HEK293 (cell line): ENCODE results near the gene LRRTM4.

Source experiments
- CTCF ChIA-PET: fragments of 350-600 bp; formaldehyde crosslinking; extraction: SDS; loops from one replicate; lab custom pipeline; 2021; ENCODE audit warnings: antibody characterized with exemption; lab: Yijun Ruan, JAX
- POLR2A ChIA-PET: fragments of 300-600 bp; formaldehyde crosslinking; extraction: SDS; loops from one replicate; lab custom pipeline; 2020; ENCODE audit warnings: antibody characterized with exemption, inconsistent platforms; lab: Yijun Ruan, JAX
- H3K27ac ChIP-seq: fragments of 200-500 bp; sonication (Bioruptor generic); 2 replicates; pipeline ENCODE4 v1.5.1; 2014; ENCODE audit warnings: low read depth, low read length, control low read depth, inconsistent platforms; ENCODE audit errors: extremely low read depth
- H3K36me3 ChIP-seq, 2 experiments: fragments of 200-500 bp in 1 of 2; sonication (Bioruptor generic) in 1 of 2; 1 replicate in 1 of 2; 2 replicates in 1 of 2; pipeline ENCODE4 v1.5.1; 2014 to 2017; ENCODE audit warnings: inconsistent platforms in 2 of 2, low read length in 2 of 2; ENCODE audit not compliant: control insufficient read depth in 2 of 2, insufficient read depth in 1 of 2
- H3K4me1 ChIP-seq: fragments of 200-500 bp; sonication (Bioruptor generic); 2 replicates; pipeline ENCODE4 v1.5.1; 2014; ENCODE audit warnings: mild to moderate bottlenecking, low read length, inconsistent platforms; ENCODE audit not compliant: control insufficient read depth, insufficient read depth
- H3K4me3 ChIP-seq: 2 replicates; pipeline ENCODE4 v1.5.1; 2011; ENCODE audit warnings: low read depth, mild to moderate bottlenecking, control low read depth, low read length, moderate library complexity
- H3K9me3 ChIP-seq: fragments of 200-500 bp; sonication (Bioruptor generic); 2 replicates; pipeline ENCODE4 v1.5.1; 2014; ENCODE audit warnings: low read depth, low read length, inconsistent platforms; ENCODE audit not compliant: control insufficient read depth, insufficient read depth
- BCL11B ChIP-seq: fragments of 450-650 bp; formaldehyde crosslinking; IDR thresholded peaks from 2 replicates; pipeline ENCODE4 v1.5.1; 2016; ENCODE audit warnings: low read depth, missing biosample characterization, missing genetic modification characterization
- KLF7 ChIP-seq: fragments of 450-650 bp; formaldehyde crosslinking; IDR thresholded peaks from 2 replicates; pipeline ENCODE4 v1.5.1; 2016; ENCODE audit warnings: missing biosample characterization, missing genetic modification characterization, borderline replicate concordance
- MZF1 ChIP-seq: fragments of 450-650 bp; formaldehyde crosslinking; IDR thresholded peaks from 2 replicates; pipeline ENCODE4 v1.5.1; 2017; ENCODE audit warnings: missing biosample characterization, missing genetic modification characterization, borderline replicate concordance
- SETDB1 ChIP-seq: IDR thresholded peaks from one replicate; pipeline ENCODE4 v1.6.1; 2017; ENCODE audit warnings: mild to moderate bottlenecking, low read length, moderate library complexity, mixed read lengths; ENCODE audit not compliant: insufficient read length
- SP7 ChIP-seq: fragments of 450-650 bp; formaldehyde crosslinking; IDR thresholded peaks from 2 replicates; pipeline ENCODE4 v1.5.1; 2016; ENCODE audit warnings: missing biosample characterization, missing genetic modification characterization
- TCF7L2 ChIP-seq: IDR thresholded peaks from 2 replicates; pipeline ENCODE4 v1.6.1; 2011; ENCODE audit warnings: low read depth, mild to moderate bottlenecking, inconsistent platforms, low read length, moderate library complexity, borderline replicate concordance
- ZBTB11 ChIP-seq: fragments of 450-650 bp; formaldehyde crosslinking; conservative IDR thresholded peaks from 2 replicates; pipeline ENCODE4 v1.5.1; 2016; ENCODE audit warnings: low read depth, missing biosample characterization, missing genetic modification characterization
- ZBTB20 ChIP-seq: fragments of 450-650 bp; formaldehyde crosslinking; IDR thresholded peaks from 2 replicates; pipeline ENCODE4 v1.5.1; 2016; ENCODE audit warnings: missing biosample characterization, missing genetic modification characterization
- ZFP69B ChIP-seq: fragments of 450-650 bp; formaldehyde crosslinking; IDR thresholded peaks from 2 replicates; pipeline ENCODE4 v1.5.1; 2016; ENCODE audit warnings: missing biosample characterization, missing genetic modification characterization
- ZNF132 ChIP-seq: fragments of 450-650 bp; formaldehyde crosslinking; IDR thresholded peaks from 2 replicates; pipeline ENCODE4 v1.5.1; 2017; ENCODE audit warnings: missing biosample characterization, missing genetic modification characterization, borderline replicate concordance
- ZNF138 ChIP-seq: fragments of 450-650 bp; formaldehyde crosslinking; IDR thresholded peaks from 2 replicates; pipeline ENCODE4 v1.5.1; 2016; ENCODE audit warnings: missing biosample characterization, missing genetic modification characterization, borderline replicate concordance
- ZNF2 ChIP-seq: fragments of 450-650 bp; formaldehyde crosslinking; IDR thresholded peaks from 2 replicates; pipeline ENCODE4 v1.5.1; 2016; ENCODE audit warnings: missing biosample characterization, missing genetic modification characterization
- ZNF266 ChIP-seq: fragments of 450-650 bp; formaldehyde crosslinking; IDR thresholded peaks from 2 replicates; pipeline ENCODE4 v1.5.1; 2016; ENCODE audit warnings: missing biosample characterization, missing genetic modification characterization, low read depth
- ZNF292 ChIP-seq: fragments of 450-650 bp; formaldehyde crosslinking; IDR thresholded peaks from 2 replicates; pipeline ENCODE4 v1.5.1; 2016; ENCODE audit warnings: low read depth, missing biosample characterization, missing genetic modification characterization, borderline replicate concordance
- ZNF302 ChIP-seq: fragments of 450-650 bp; formaldehyde crosslinking; IDR thresholded peaks from 2 replicates; pipeline ENCODE4 v1.5.1; 2016; ENCODE audit warnings: missing biosample characterization, missing genetic modification characterization, low read depth
- ZNF335 ChIP-seq: fragments of 450-650 bp; formaldehyde crosslinking; conservative IDR thresholded peaks from 2 replicates; pipeline ENCODE4 v1.5.1; 2016; ENCODE audit warnings: missing biosample characterization, missing genetic modification characterization
- ZNF514 ChIP-seq: fragments of 450-650 bp; formaldehyde crosslinking; IDR thresholded peaks from 2 replicates; pipeline ENCODE4 v1.5.1; 2016; ENCODE audit warnings: missing biosample characterization, missing genetic modification characterization
- ZNF521 ChIP-seq: fragments of 450-650 bp; formaldehyde crosslinking; IDR thresholded peaks from 2 replicates; pipeline ENCODE4 v1.5.1; 2017; ENCODE audit warnings: missing biosample characterization, mild to moderate bottlenecking, missing genetic modification characterization
- ZNF626 ChIP-seq: fragments of 450-650 bp; sonication (Bioruptor Pico); formaldehyde crosslinking; IDR thresholded peaks from 2 replicates; pipeline ENCODE4 v1.5.1; 2018; ENCODE audit warnings: missing biosample characterization, missing genetic modification characterization, inconsistent platforms
- ZNF654 ChIP-seq: fragments of 450-650 bp; formaldehyde crosslinking; IDR thresholded peaks from 2 replicates; pipeline ENCODE4 v1.5.1; 2016; ENCODE audit warnings: low read depth, missing biosample characterization, missing genetic modification characterization
- ZNF670 ChIP-seq: fragments of 450-650 bp; formaldehyde crosslinking; IDR thresholded peaks from 2 replicates; pipeline ENCODE4 v1.5.1; 2016; ENCODE audit warnings: missing biosample characterization, missing genetic modification characterization, low read depth
- ZNF677 ChIP-seq: fragments of 450-650 bp; IDR thresholded peaks from 2 replicates; pipeline ENCODE4 v1.5.0; 2018; ENCODE audit warnings: missing biosample characterization, mild to moderate bottlenecking, missing genetic modification characterization, moderate library complexity
- ZNF76 ChIP-seq: fragments of 450-650 bp; formaldehyde crosslinking; IDR thresholded peaks from 2 replicates; pipeline ENCODE4; 2016; ENCODE audit warnings: low read depth, missing biosample characterization, missing genetic modification characterization, borderline replicate concordance
- TF ChIP-seq, protein P1 (sequence below): fragments of 450-650 bp; formaldehyde crosslinking; IDR thresholded peaks from 2 replicates; pipeline ENCODE4 v1.5.1; 2016; ENCODE audit warnings: missing biosample characterization, missing genetic modification characterization
- TF ChIP-seq, protein P2 (sequence below): fragments of 450-650 bp; formaldehyde crosslinking; IDR thresholded peaks from 2 replicates; pipeline ENCODE4; 2016; ENCODE audit warnings: missing biosample characterization, missing genetic modification characterization
- TF ChIP-seq, protein P3 (sequence below): fragments of 450-650 bp; IDR thresholded peaks from 2 replicates; pipeline ENCODE4 v1.5.1; 2018; ENCODE audit warnings: missing biosample characterization, mild to moderate bottlenecking, missing genetic modification characterization

LRRTM4 gene

DNA sequence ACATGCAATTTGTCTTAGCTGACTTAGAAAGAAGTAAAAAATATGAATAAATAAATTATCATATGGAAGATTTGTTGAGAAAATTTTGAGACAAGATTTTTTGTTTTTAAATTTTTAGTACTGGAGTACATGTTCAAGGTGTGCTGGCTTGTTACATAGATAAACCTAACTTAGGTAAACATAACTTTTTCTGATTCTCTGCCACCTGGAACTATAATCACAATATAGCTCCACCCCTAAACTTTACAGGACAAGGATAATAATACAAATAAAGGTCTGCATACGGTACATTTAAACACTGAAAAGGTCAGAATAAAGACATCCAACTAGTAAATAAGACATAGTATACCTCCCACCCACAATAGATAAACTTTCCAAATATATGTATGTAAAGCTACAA, 330.5 kb downstream of the LRRTM4 start:
- H3K4me3 ChIP-seq, result no peak overlapping the region
- POLR2A ChIA-PET, result no interaction called here
- H3K36me3 ChIP-seq, result no peaks in the 10 kb centered on the region
- no peaks in the 10 kb centered on the region for H3K4me1 ChIP-seq
- TF ChIP-seq ZNF514 (tag by site-specific recombination), result no peak
- no peak for TF ChIP-seq KLF7 (tag by site-specific recombination)
- TF ChIP-seq, all 188 proteins: peak for 0
- Histone ChIP-seq H3K9me3 (no peaks in the 10 kb centered on the region), H3K27ac (no peak overlapping the region)
- CTCF ChIA-PET, result no interaction called here

- ChIA-PET CTCF (no interaction called here), POLR2A (no interaction called here)
- Histone ChIP-seq H3K4me1 (no peaks in the 10 kb centered on the region), H3K4me3 (no peak overlapping the region), H3K36me3 (no peaks in the 10 kb centered on the region), H3K9me3 (no peaks in the 10 kb centered on the region), H3K27ac (no peak overlapping the region)
- no peak for TF ChIP-seq TCF7L2
- no peak for TF ChIP-seq ZNF670 (tag by site-specific recombination)
- no peak for TF ChIP-seq ZNF266 (tag by site-specific recombination)
- no peak for TF ChIP-seq BCL11B (tag by site-specific recombination)
- TF ChIP-seq ZNF626 (tag by site-specific recombination), result no peak
- TF ChIP-seq ZNF677, result no peak
- no peak for TF ChIP-seq ZNF654
- no peak for TF ChIP-seq ZNF76 (tag by site-specific recombination)
- no peak for TF ChIP-seq ZNF292 (tag by site-specific recombination)
- TF ChIP-seq, protein P1, sequence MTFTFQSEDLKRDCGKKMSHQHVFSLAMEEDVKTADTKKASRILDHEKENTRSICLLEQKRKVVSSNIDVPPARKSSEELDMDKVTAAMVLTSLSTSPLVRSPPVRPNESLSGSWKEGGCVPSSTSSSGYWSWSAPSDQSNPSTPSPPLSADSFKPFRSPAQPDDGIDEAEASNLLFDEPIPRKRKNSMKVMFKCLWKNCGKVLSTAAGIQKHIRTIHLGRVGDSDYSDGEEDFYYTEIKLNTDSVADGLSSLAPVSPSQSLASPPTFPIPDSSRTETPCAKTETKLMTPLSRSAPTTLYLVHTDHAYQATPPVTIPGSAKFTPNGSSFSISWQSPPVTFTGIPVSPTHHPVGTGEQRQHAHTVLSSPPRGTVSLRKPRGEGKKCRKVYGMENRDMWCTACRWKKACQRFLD, result no peak
- no peak for TF ChIP-seq ZNF302 (tag by site-specific recombination)
- TF ChIP-seq ZNF521 (tag by site-specific recombination), result no peak
- no peak for TF ChIP-seq SETDB1
Observed at GRCh38 chr2:77190721-77191346, 331.3 kb downstream of the LRRTM4 start.

GRCh38 chr2:77185052-77185451, 337.1 kb downstream of the LRRTM4 start:
- Histone ChIP-seq H3K9me3 (no peaks in the 10 kb centered on the region), H3K36me3 (no peaks in the 10 kb centered on the region), H3K4me3 (no peak overlapping the region), H3K4me1 (no peaks in the 10 kb centered on the region), H3K27ac (no peak overlapping the region)
- ChIA-PET POLR2A (no interaction called here), CTCF (no interaction called here)
- TF ChIP-seq, protein P2, sequence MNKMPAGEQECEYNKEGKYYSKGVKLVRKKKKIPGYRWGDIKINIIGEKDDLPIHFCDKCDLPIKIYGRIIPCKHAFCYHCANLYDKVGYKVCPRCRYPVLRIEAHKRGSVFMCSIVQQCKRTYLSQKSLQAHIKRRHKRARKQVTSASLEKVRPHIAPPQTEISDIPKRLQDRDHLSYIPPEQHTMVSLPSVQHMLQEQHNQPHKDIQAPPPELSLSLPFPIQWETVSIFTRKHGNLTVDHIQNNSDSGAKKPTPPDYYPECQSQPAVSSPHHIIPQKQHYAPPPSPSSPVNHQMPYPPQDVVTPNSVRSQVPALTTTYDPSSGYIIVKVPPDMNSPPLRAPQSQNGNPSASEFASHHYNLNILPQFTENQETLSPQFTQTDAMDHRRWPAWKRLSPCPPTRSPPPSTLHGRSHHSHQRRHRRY (tag by site-specific recombination), result no peak
- TF ChIP-seq ZBTB11 (tag by site-specific recombination) (no peak), SP7 (tag by site-specific recombination) (no peak), ZNF132 (tag by site-specific recombination) (no peak), ZNF138 (no peak), ZNF2 (tag by site-specific recombination) (no peak), ZFP69B (tag by site-specific recombination) (no peak), ZBTB20 (tag by site-specific recombination) (no peak), MZF1 (tag by site-specific recombination) (no peak), ZNF335 (tag by site-specific recombination) (no peak)
- TF ChIP-seq, protein P3, sequence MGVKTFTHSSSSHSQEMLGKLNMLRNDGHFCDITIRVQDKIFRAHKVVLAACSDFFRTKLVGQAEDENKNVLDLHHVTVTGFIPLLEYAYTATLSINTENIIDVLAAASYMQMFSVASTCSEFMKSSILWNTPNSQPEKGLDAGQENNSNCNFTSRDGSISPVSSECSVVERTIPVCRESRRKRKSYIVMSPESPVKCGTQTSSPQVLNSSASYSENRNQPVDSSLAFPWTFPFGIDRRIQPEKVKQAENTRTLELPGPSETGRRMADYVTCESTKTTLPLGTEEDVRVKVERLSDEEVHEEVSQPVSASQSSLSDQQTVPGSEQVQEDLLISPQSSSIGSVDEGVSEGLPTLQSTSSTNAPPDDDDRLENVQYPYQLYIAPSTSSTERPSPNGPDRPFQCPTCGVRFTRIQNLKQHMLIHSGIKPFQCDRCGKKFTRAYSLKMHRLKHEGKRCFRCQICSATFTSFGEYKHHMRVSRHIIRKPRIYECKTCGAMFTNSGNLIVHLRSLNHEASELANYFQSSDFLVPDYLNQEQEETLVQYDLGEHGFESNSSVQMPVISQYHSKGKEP (tag by site-specific recombination), result no peak
- TF ChIP-seq, all 188 proteins: peak for 0
